ENCODE results near the gene AHCYL1.

AHCYL1 gene

GRCh38 chr1:109954041-109954512 lies 30.5 kb upstream of the AHCYL1 start:
- TF ChIP-seq TAF1 (IDR thresholded peaks at IDR 0.05; ENCODE audit: borderline replicate concordance, low read depth, low read length) (no peak), POLR2AphosphoS5 (IDR thresholded peaks at IDR 0.05; ENCODE audit: low read depth, low read length) (no peak), POLR2A (IDR thresholded peaks at IDR 0.05; ENCODE audit: low read depth, low read length) (no peak)
- FAIRE-seq (no peak), DNase-seq (ENCODE audit: insufficient read length) (no peak)

- no peak for TF ChIP-seq POLR2AphosphoS5 (IDR thresholded peaks at IDR 0.05; ENCODE audit: low read depth, low read length)
- TF ChIP-seq TAF1 (IDR thresholded peaks at IDR 0.05; ENCODE audit: borderline replicate concordance, low read depth, low read length) = no peak
- no peak for TF ChIP-seq POLR2A (IDR thresholded peaks at IDR 0.05; ENCODE audit: low read depth, low read length)
- DNase-seq (ENCODE audit: insufficient read length) (no peak), FAIRE-seq (no peak)
Measured at GRCh38 chr1:109959632-109959973, 25.0 kb upstream of the AHCYL1 start.

GRCh38 chr1:109959974-109960744 lies 24.4 kb upstream of the AHCYL1 start:
- TF ChIP-seq POLR2A (IDR thresholded peaks at IDR 0.05; ENCODE audit: low read depth, low read length) (no peak), POLR2AphosphoS5 (IDR thresholded peaks at IDR 0.05; ENCODE audit: low read depth, low read length) (no peak), TAF1 (IDR thresholded peaks at IDR 0.05; ENCODE audit: borderline replicate concordance, low read depth, low read length) (no peak)
- FAIRE-seq (no peak), DNase-seq (ENCODE audit: insufficient read length) (no peak)

GRCh38 chr1:109960745-109961094 lies 23.8 kb upstream of the AHCYL1 start:
- no peak for FAIRE-seq
- DNase-seq (ENCODE audit: insufficient read length) = no peak
- no peak for TF ChIP-seq TAF1 (IDR thresholded peaks at IDR 0.05; ENCODE audit: borderline replicate concordance, low read depth, low read length)
- no peak for TF ChIP-seq POLR2AphosphoS5 (IDR thresholded peaks at IDR 0.05; ENCODE audit: low read depth, low read length)
- no peak for TF ChIP-seq POLR2A (IDR thresholded peaks at IDR 0.05; ENCODE audit: low read depth, low read length)

- no peak for TF ChIP-seq POLR2A (IDR thresholded peaks at IDR 0.05; ENCODE audit: low read depth, low read length)
- TF ChIP-seq POLR2AphosphoS5 (IDR thresholded peaks at IDR 0.05; ENCODE audit: low read depth, low read length) = no peak
- TF ChIP-seq TAF1 (IDR thresholded peaks at IDR 0.05; ENCODE audit: borderline replicate concordance, low read depth, low read length) = no peak
- FAIRE-seq = no peak
- no peak for DNase-seq (ENCODE audit: insufficient read length)
Measured at GRCh38 chr1:109963864-109964263, 20.7 kb upstream of the AHCYL1 start.

GRCh38 chr1:109969146-109969829 lies 15.3 kb upstream of the AHCYL1 start:
- no peak for TF ChIP-seq POLR2A (IDR thresholded peaks at IDR 0.05; ENCODE audit: low read depth, low read length)
- no peak for TF ChIP-seq TAF1 (IDR thresholded peaks at IDR 0.05; ENCODE audit: borderline replicate concordance, low read depth, low read length)
- TF ChIP-seq POLR2AphosphoS5 (IDR thresholded peaks at IDR 0.05; ENCODE audit: low read depth, low read length) = no peak
- DNase-seq (ENCODE audit: insufficient read length) = no peak
- FAIRE-seq = no peak

GRCh38 chr1:109969907-109970306 lies 14.7 kb upstream of the AHCYL1 start:
- no peak for DNase-seq (ENCODE audit: insufficient read length)
- FAIRE-seq = no peak
- TF ChIP-seq POLR2A (IDR thresholded peaks at IDR 0.05; ENCODE audit: low read depth, low read length) (no peak), TAF1 (IDR thresholded peaks at IDR 0.05; ENCODE audit: borderline replicate concordance, low read depth, low read length) (no peak), POLR2AphosphoS5 (IDR thresholded peaks at IDR 0.05; ENCODE audit: low read depth, low read length) (no peak)

GRCh38 chr1:109971559-109971958 lies 13.0 kb upstream of the AHCYL1 start:
- no peak for DNase-seq (ENCODE audit: insufficient read length)
- no peak for TF ChIP-seq POLR2AphosphoS5 (IDR thresholded peaks at IDR 0.05; ENCODE audit: low read depth, low read length)
- no peak for TF ChIP-seq TAF1 (IDR thresholded peaks at IDR 0.05; ENCODE audit: borderline replicate concordance, low read depth, low read length)
- TF ChIP-seq POLR2A (IDR thresholded peaks at IDR 0.05; ENCODE audit: low read depth, low read length) = no peak
- no peak for FAIRE-seq

- DNase-seq (ENCODE audit: insufficient read length) (no peak), FAIRE-seq (no peak)
- TF ChIP-seq POLR2A (IDR thresholded peaks at IDR 0.05; ENCODE audit: low read depth, low read length) (no peak), TAF1 (IDR thresholded peaks at IDR 0.05; ENCODE audit: borderline replicate concordance, low read depth, low read length) (no peak), POLR2AphosphoS5 (IDR thresholded peaks at IDR 0.05; ENCODE audit: low read depth, low read length) (no peak)
Measured at GRCh38 chr1:109974191-109974590, 10.4 kb upstream of the AHCYL1 start.

GRCh38 chr1:109975718-109976117 lies 8.8 kb upstream of the AHCYL1 start:
- TF ChIP-seq POLR2A (IDR thresholded peaks at IDR 0.05; ENCODE audit: low read depth, low read length) (no peak), POLR2AphosphoS5 (IDR thresholded peaks at IDR 0.05; ENCODE audit: low read depth, low read length) (no peak), TAF1 (IDR thresholded peaks at IDR 0.05; ENCODE audit: borderline replicate concordance, low read depth, low read length) (no peak)
- DNase-seq (ENCODE audit: insufficient read length) (no peak), FAIRE-seq (no peak)

GRCh38 chr1:109976762-109977161 lies 7.8 kb upstream of the AHCYL1 start:
- no peak for FAIRE-seq
- no peak for TF ChIP-seq POLR2AphosphoS5 (IDR thresholded peaks at IDR 0.05; ENCODE audit: low read depth, low read length)
- TF ChIP-seq TAF1 (IDR thresholded peaks at IDR 0.05; ENCODE audit: borderline replicate concordance, low read depth, low read length) = no peak
- TF ChIP-seq POLR2A (IDR thresholded peaks at IDR 0.05; ENCODE audit: low read depth, low read length) = no peak
- no peak for DNase-seq (ENCODE audit: insufficient read length)

GRCh38 chr1:109977225-109977624 lies 7.3 kb upstream of the AHCYL1 start:
- TF ChIP-seq POLR2AphosphoS5 (IDR thresholded peaks at IDR 0.05; ENCODE audit: low read depth, low read length) (no peak), POLR2A (IDR thresholded peaks at IDR 0.05; ENCODE audit: low read depth, low read length) (no peak)
- no peak for FAIRE-seq
- DNase-seq (ENCODE audit: insufficient read length) = no peak
